BLaER1 (cell line): ENCODE results near the gene EVI5L.

ENCODE experiments used
- H3K27ac ChIP-seq: shearing (Covaris generic); formaldehyde crosslinking; 2 replicates; pipeline ENCODE4 v1.8.1; 2022
- H3K27me3 ChIP-seq: shearing (Covaris generic); formaldehyde crosslinking; 2 replicates; pipeline ENCODE4 v1.8.1; 2022
- H3K36me3 ChIP-seq: shearing (Covaris generic); formaldehyde crosslinking; 2 replicates; pipeline ENCODE4 v1.8.1; 2022
- H3K4me1 ChIP-seq: shearing (Covaris generic); formaldehyde crosslinking; 2 replicates; pipeline ENCODE4 v1.8.1; 2022
- H3K4me2 ChIP-seq: shearing (Covaris generic); formaldehyde crosslinking; 2 replicates; pipeline ENCODE4 v1.8.1; 2022
- H3K4me3 ChIP-seq: shearing (Covaris generic); formaldehyde crosslinking; 2 replicates; pipeline ENCODE4 v1.8.1; 2022
- H3K9ac ChIP-seq: shearing (Covaris generic); formaldehyde crosslinking; 2 replicates; pipeline ENCODE4 v1.8.1; 2022
- H3K9me3 ChIP-seq: shearing (Covaris generic); formaldehyde crosslinking; 2 replicates; pipeline ENCODE4 v1.8.1; 2022
- H4K20me1 ChIP-seq: shearing (Covaris generic); formaldehyde crosslinking; 2 replicates; pipeline ENCODE4 v1.8.1; 2022
- Cebpa-rat ChIP-seq: shearing (Covaris generic); IDR thresholded peaks from 2 replicates; pipeline ENCODE4 v1.8.1; 2022

Gene EVI5L

GRCh38 chr19:7908078-7908699 is 78.2 kb downstream of the EVI5L start:
- TF ChIP-seq Cebpa-rat = no peak
- Histone ChIP-seq H3K9ac (peak overlapping the region; percentile 60; the same call in 1 of the 2 replicates), H3K27ac (peak overlapping the region; percentile 46), H3K4me3 (no peak overlapping the region), H3K9me3 (no peaks in the 10 kb centered on the region), H3K4me2 (peak overlapping the region; percentile 98), H4K20me1 (peaks cover 91% of the 10 kb centered on the region), H3K36me3 (peaks cover 52% of the 10 kb centered on the region), H3K27me3 (peaks cover 2% of the 10 kb centered on the region), H3K4me1 (peaks cover 88% of the 10 kb centered on the region)

- H4K20me1 ChIP-seq = peaks cover 98% of the 10 kb centered on the region
- peak overlapping the region; percentile 35; the same call in 1 of the 2 replicates for H3K27ac ChIP-seq
- H3K4me3 ChIP-seq = no peak overlapping the region
- H3K9ac ChIP-seq = peak overlapping the region; percentile 60; the same call in 1 of the 2 replicates
- H3K4me1 ChIP-seq = peaks cover 92% of the 10 kb centered on the region
- no peak for TF ChIP-seq Cebpa-rat
- peaks cover 9% of the 10 kb centered on the region for H3K27me3 ChIP-seq
- H3K36me3 ChIP-seq = peaks cover 52% of the 10 kb centered on the region
- H3K4me2 ChIP-seq = peak overlapping the region; percentile 98
- no peaks in the 10 kb centered on the region for H3K9me3 ChIP-seq
These were observed 78.9 kb downstream of the EVI5L start for GRCh38 chr19:7908742-7909461.

DNA sequence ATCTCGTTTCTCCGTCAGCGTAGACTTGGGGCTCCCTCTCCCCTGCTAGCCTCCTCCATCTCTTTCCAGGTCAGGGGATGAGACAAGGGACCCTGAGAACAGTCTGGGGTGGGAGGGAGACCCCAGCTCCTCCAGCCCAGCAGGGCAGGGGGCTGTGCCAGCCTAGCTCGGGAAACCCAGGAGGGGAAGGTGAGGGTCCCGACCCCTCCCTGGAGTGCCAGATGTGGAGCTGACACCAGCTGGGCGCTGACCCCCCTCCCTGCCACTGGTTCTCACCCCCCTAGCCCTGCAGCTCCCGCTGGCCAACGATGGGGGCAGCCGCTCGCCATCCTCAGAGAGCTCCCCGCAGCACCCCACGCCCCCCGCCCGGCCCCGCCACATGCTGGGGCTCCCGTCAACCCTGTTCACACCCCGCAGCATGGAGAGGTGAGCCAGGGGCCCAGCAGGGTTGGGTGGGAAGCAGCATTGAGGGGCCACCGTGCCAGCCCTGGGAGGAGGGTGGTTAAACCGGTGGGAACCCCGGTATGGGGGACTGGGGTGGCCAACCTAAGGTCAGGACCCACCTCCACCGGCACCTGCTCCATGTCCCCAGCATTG is 79.6 kb downstream of the EVI5L start:
- H3K4me2 ChIP-seq = peak overlapping the region; percentile 98
- no peaks in the 10 kb centered on the region for H3K9me3 ChIP-seq
- H4K20me1 ChIP-seq = peaks cover 99% of the 10 kb centered on the region
- peaks cover 89% of the 10 kb centered on the region for H3K4me1 ChIP-seq
- no peak overlapping the region for H3K9ac ChIP-seq
- no peak for TF ChIP-seq Cebpa-rat
- no peak overlapping the region for H3K4me3 ChIP-seq
- H3K27me3 ChIP-seq = peaks cover 15% of the 10 kb centered on the region
- peaks cover 53% of the 10 kb centered on the region for H3K36me3 ChIP-seq
- peak overlapping the region; percentile 35; the same call in 1 of the 2 replicates for H3K27ac ChIP-seq

GRCh38 chr19:7910321-7911161 is 80.5 kb downstream of the EVI5L start:
- peaks cover 56% of the 10 kb centered on the region for H3K36me3 ChIP-seq
- no peaks in the 10 kb centered on the region for H3K9me3 ChIP-seq
- peaks cover 25% of the 10 kb centered on the region for H3K27me3 ChIP-seq
- H3K27ac ChIP-seq = no peak overlapping the region
- H3K4me3 ChIP-seq = no peak overlapping the region
- H3K4me2 ChIP-seq = peak overlapping the region; percentile 98
- H3K9ac ChIP-seq = no peak overlapping the region
- peaks cover 83% of the 10 kb centered on the region for H3K4me1 ChIP-seq
- H4K20me1 ChIP-seq = peaks cover 99% of the 10 kb centered on the region
- no peak for TF ChIP-seq Cebpa-rat

DNA sequence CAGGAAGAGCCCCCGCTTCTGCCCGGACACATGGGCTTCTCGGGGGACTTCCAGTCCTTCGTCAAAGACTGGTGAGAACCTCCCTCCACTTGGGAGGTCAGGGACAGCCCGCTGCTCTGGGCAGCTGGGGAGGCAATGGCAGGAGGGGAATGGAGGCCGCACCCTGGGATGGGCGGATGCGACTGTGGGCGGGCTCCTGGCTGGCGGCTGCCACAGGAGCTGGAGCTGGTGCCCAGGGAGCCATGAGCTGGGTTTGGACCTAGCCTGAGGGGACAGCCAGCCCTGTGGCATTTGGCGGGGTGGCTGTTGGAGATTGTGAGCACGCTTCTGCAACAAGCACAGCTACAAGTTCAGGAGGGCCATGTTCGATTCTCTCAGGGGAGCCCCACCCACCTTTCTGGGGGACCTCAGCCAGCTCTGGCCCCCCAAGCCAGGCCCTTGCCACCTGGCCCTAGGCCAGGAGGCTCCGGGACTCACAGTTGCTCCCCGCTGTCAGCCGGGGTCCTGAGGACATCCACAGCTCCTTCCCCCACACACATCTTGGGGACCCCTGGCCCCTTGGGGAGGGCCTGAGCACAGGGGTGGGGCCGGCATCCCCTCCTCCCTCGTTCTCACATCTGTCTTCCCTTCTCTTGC is 81.6 kb downstream of the EVI5L start:
- Histone ChIP-seq H3K9ac (no peak overlapping the region), H4K20me1 (peaks cover 99% of the 10 kb centered on the region), H3K4me2 (peak overlapping the region; percentile 98), H3K27ac (no peak overlapping the region), H3K36me3 (peaks cover 45% of the 10 kb centered on the region), H3K4me1 (peaks cover 83% of the 10 kb centered on the region), H3K27me3 (peaks cover 36% of the 10 kb centered on the region), H3K9me3 (no peaks in the 10 kb centered on the region), H3K4me3 (peak overlapping the region; percentile 31)
- no peak for TF ChIP-seq Cebpa-rat

DNA sequence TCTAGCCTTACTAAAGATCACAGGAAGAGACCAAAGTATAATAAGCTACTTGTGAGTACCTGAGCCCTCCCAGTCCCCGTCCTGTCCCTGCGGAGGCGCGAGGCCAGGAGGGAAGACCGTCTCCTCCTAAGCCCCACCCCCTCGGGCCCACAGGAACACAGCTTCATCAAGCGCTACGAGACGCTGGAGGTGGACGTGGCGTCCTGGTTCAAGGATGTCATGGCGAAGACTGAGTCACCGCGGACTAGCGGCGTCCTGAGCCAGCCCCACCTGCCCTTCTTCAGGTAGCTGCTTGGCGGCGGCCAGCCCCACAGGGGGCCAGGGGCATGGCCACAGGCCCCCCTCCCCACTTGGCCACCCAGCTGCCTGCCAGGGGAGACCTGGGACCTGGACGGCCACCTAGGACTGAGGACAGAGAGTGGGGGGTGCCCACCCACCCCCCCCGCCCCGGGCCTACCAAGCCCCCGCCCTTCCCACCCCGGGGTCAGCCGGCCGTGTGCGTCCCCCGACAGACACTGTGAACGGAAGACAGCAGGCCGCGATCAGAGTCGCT is 82.2 kb downstream of the EVI5L start:
- peaks cover 42% of the 10 kb centered on the region for H3K27me3 ChIP-seq
- TF ChIP-seq Cebpa-rat = no peak
- H3K4me1 ChIP-seq = peaks cover 83% of the 10 kb centered on the region
- peak overlapping the region; percentile 98 for H3K4me2 ChIP-seq
- peak overlapping the region; percentile 41 for H3K4me3 ChIP-seq
- H3K27ac ChIP-seq = no peak overlapping the region
- H3K9ac ChIP-seq = no peak overlapping the region
- H4K20me1 ChIP-seq = peaks cover 99% of the 10 kb centered on the region
- no peaks in the 10 kb centered on the region for H3K9me3 ChIP-seq
- peaks cover 44% of the 10 kb centered on the region for H3K36me3 ChIP-seq

GRCh38 chr19:7912697-7913564 is 82.9 kb downstream of the EVI5L start:
- H3K4me3 ChIP-seq = peak overlapping the region; percentile 41; the same call in 1 of the 2 replicates
- H3K27ac ChIP-seq = peak overlapping the region; percentile 26; the same call in 1 of the 2 replicates
- H3K9me3 ChIP-seq = no peaks in the 10 kb centered on the region
- H4K20me1 ChIP-seq = peaks cover 99% of the 10 kb centered on the region
- H3K9ac ChIP-seq = peak overlapping the region; percentile 19; the same call in 1 of the 2 replicates
- H3K27me3 ChIP-seq = peaks cover 49% of the 10 kb centered on the region
- H3K4me2 ChIP-seq = peak overlapping the region; percentile 98
- TF ChIP-seq Cebpa-rat = no peak
- H3K4me1 ChIP-seq = peaks cover 83% of the 10 kb centered on the region
- peaks cover 44% of the 10 kb centered on the region for H3K36me3 ChIP-seq

- H3K4me3 ChIP-seq = no peak overlapping the region
- no peak overlapping the region for H3K27ac ChIP-seq
- TF ChIP-seq Cebpa-rat = no peak
- no peak overlapping the region for H3K9ac ChIP-seq
- H3K4me1 ChIP-seq = peaks cover 80% of the 10 kb centered on the region
- no peaks in the 10 kb centered on the region for H3K9me3 ChIP-seq
- H3K27me3 ChIP-seq = peaks cover 56% of the 10 kb centered on the region
- H4K20me1 ChIP-seq = peaks cover 99% of the 10 kb centered on the region
- H3K4me2 ChIP-seq = peak overlapping the region; percentile 98; the same call in 1 of the 2 replicates
- peaks cover 38% of the 10 kb centered on the region for H3K36me3 ChIP-seq
These were observed 83.6 kb downstream of the EVI5L start for GRCh38 chr19:7913652-7914051.
